Peyer's patch (tissue), 4 donors: ENCODE results near the gene CCDC51.

Experiments used
- CTCF ChIP-seq, 6 experiments: fragments of 450-650 bp in 4 of 6; fragments of 200-600 bp in 2 of 6; sonication (generic) in 1 of 6; IDR thresholded peaks; one replicate each; pipeline ENCODE4 v1.5.1; 2017 to 2019; ENCODE audit warnings: antibody characterized with exemption in 6 of 6, mild to moderate bottlenecking in 3 of 6, moderate library complexity in 1 of 6
- POLR2A ChIP-seq, 2 donors: fragments of 450-650 bp; IDR thresholded peaks; one replicate each; pipeline ENCODE4 v1.5.1; 2017; ENCODE audit warnings: antibody characterized with exemption in 2 of 2, mild to moderate bottlenecking in 2 of 2, moderate library complexity in 2 of 2

DNA sequence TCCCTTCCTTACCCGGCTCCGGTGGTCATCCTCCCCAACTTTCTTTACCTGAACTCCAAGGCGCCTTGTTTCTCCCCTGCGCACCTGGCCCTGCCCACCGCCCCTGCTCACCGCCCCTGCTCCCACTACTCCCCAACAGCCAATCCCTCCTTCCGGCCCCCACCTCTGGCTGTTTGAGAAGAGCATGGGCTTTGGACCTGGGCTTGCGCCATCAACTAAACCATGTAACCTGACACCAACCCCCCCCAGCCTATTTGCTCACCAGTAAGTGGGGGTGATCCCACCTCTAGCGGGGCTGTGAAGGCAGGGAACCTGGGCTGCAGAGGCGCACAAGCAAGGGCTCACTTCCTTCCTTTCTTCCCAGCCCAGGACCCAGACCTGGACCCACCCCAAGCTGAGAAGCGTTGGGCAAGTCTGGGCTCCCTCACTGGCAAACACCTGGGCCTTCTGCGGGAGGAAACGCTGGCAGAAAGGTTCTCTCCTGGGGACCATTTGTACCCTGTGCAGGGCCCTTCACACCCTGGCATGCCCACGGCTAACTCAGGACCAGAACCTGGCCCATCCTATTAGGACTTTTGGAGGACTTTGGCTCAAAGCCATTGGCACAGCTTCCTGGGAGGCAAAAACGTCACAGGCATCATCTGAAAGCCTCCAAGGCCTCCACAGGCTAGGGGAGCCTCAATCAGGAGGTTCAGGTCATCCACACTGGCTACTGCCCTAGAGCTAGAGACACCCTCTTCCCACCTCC, 9.8 kb downstream of the CCDC51 start, which contains the start of gene PLXNB1:
- TF ChIP-seq CTCF (IDR thresholded peaks at IDR 0.05) (no peak), POLR2A (IDR thresholded peaks at IDR 0.05) (peak in 1 of 2 donors; percentile 61)
